WI38 (cell line): ENCODE data around the gene CCSER1.
"Not testable (repeated sequence)": the region's sequence is repeated elsewhere in the genome, so short reads cannot be mapped to it uniquely, and the experiment has no call there.

Experiments used
- H3K4me3 ChIP-seq: 2 replicates; pipeline ENCODE4 v1.5.1; 2011; ENCODE audit warnings: low read depth, mild to moderate bottlenecking, control low read depth, low read length
- TF ChIP-seq, protein P1 (sequence below): IDR thresholded peaks from 2 replicates; pipeline ENCODE4 v1.5.1; 2012; ENCODE audit warnings: low read depth, mild to moderate bottlenecking, control low read depth, low read length

The CCSER1 gene

GRCh38 chr4:90375081-90375480 is 247.9 kb downstream of the CCSER1 start:
- H3K4me3 ChIP-seq, result no peak overlapping the region
- TF ChIP-seq, protein P1, sequence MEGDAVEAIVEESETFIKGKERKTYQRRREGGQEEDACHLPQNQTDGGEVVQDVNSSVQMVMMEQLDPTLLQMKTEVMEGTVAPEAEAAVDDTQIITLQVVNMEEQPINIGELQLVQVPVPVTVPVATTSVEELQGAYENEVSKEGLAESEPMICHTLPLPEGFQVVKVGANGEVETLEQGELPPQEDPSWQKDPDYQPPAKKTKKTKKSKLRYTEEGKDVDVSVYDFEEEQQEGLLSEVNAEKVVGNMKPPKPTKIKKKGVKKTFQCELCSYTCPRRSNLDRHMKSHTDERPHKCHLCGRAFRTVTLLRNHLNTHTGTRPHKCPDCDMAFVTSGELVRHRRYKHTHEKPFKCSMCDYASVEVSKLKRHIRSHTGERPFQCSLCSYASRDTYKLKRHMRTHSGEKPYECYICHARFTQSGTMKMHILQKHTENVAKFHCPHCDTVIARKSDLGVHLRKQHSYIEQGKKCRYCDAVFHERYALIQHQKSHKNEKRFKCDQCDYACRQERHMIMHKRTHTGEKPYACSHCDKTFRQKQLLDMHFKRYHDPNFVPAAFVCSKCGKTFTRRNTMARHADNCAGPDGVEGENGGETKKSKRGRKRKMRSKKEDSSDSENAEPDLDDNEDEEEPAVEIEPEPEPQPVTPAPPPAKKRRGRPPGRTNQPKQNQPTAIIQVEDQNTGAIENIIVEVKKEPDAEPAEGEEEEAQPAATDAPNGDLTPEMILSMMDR, result no peak

GRCh38 chr4:90393215-90393614 is 266.0 kb downstream of the CCSER1 start:
- no peak overlapping the region for H3K4me3 ChIP-seq
- TF ChIP-seq, protein P1, result no peak

DNA sequence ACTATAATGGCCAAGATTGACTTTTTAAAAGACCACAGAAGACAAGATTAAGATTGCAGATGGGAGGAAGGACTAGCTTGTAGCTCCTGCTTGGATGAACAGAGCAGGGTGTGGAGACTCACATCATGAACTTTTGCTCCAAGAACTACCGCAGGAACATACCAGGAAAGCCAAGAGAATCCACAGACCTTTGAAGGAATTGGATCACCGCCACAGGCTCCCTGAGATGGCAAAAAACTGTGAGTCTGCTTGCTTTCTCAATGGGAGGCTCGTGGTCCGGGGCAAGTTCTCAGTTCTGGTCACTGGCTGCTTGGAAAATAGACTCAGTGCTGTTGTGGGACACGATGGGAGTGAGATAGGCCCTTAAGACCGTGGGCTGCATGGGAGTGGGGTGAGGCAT is 276.6 kb downstream of the CCSER1 start:
- TF ChIP-seq, protein P1, result no peak

GRCh38 chr4:90407897-90408296 is 280.7 kb downstream of the CCSER1 start:
- not testable (repeated sequence) for H3K4me3 ChIP-seq

More for the DNA sequence above, 276.6 kb downstream of the CCSER1 start:
- no peak overlapping the region for H3K4me3 ChIP-seq

DNA sequence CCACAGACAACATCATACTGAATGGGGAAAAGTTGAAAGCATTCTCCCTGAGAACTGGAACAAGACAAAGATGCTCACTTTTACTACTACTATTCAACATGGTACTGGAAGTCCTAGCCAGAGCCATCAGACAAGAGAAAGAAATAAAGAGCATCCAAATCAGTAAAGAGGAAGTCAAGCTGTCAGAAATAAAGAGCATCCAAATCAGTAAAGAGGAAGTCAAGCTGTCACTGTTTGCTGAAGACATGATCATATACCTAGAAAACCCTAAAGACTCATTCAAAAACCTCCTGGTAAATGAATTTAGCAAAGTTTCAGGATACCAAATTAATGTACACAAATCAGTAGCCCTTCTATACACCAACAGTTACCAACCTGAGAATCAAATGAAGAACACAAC is 285.6 kb downstream of the CCSER1 start:
- H3K4me3 ChIP-seq, result not testable (repeated sequence)

DNA sequence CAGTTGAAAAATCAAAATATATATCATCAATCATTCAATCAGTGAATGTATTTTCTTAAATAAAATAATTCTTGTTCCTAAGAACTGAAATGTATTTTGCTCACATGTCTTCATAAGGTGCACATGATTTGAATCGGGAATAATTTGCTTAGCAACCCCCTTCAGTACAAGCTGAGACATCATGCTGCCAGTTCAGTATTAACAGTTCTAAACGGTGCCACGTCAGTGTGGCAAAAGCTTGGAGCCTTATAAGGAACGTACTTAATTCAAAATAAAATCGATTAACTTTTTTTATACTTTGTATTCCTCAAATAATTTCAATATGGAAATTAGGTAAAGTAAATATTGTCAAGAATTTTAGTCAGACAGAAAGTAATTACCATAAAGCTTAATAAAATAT is 287.9 kb downstream of the CCSER1 start:
- no peak overlapping the region for H3K4me3 ChIP-seq
- TF ChIP-seq, protein P1, result no peak

DNA sequence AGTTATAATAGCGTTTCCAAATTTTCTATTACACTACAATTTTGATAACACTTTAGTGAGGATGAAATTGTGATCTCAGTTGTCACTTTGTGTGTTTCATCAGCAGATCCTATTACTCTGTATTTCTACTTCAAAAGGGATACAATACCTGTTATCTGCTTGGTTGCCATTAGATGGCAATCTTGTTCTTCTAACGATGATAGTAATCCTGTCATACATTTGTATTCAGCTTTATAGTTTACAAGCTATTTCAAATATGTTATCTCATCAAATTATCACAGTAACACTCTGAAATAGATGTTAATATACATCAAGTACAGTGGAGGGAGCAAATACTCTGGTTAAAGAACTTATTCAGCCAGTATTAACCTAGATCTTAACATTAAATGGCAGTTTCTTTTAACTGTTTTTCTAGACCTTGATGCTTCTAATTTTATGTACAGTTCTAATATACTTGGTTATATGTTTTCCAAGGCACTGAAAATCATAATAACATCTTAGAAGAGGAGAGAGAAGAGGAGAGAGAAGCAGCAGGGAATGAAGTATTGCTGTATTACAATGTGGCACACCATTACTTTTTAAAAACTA is 292.0 kb downstream of the CCSER1 start:
- no peak overlapping the region for H3K4me3 ChIP-seq
- TF ChIP-seq, protein P1, result no peak

GRCh38 chr4:90421161-90421560 is 294.0 kb downstream of the CCSER1 start:
- TF ChIP-seq, protein P1, result no peak
- no peak overlapping the region for H3K4me3 ChIP-seq
